ENCODE measurements around the gene KCNJ4.
A peak's percentile ranks its signal among the peaks of the same experiment; 100 is the strongest.

Gene KCNJ4

DNA sequence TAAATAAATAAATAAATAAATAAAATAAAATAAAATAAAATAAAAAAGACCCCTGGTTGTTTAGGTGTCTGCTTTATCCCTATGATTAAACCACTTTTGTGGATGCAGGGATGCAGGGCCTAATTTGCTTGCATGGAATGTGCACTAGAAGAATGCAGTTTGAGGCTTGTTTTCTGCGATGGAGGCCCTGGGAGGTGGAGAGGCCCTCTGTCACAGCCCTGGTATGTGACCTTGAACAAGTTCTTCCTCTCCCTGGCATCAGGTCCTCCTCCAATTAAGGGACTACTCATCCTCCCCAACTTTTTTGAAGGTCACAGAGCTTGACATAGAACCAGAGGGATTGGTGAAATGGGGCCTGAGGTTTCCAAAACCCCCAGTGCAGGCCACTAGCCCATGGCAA lies 22.7 kb downstream of the KCNJ4 start:
- Mint-ChIP-seq H3K4me1 (no peaks in the 10 kb centered on the region), H3K4me3 (no peak overlapping the region), H3K9me3 (no peaks in the 10 kb centered on the region), H3K27me3 (no peaks in the 10 kb centered on the region), H3K27ac (no peak overlapping the region)
- no peak for ATAC-seq
- DNase-seq: no peak

DNA sequence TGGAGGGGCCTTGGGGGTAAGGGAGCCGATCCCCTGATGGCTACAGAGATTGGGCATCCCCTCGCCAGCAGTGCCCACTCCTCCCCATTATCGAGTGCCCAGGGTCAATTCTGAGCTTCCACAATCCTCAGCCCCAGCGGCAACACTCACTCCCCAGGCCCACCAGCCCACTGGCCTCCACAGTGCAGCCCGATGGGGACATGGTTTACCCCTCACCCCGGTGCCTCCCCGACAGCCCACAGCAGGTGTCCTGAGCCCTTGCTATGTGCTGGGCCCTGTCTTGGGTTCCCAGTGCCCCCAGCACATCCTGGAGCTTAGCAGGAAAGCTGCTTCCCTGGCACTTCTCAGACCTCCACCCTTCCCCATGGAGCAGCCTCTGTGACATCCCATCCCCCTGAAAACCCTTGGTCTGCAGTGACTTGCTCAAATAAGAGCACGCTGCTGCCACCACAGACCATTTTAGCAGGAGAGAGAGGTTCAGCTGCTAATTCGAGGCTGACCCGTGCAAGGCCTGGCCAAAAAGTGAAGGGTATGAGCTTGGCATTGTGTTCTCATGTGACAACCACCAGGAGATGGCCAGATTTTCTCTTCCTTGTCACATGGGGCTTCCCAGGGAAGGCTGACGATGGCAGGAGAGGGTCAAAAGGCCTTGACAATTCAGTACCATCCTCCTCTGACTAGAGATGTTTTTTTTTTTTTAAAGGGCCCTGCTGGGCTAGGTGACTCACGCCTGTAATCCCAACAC lies 23.6 kb downstream of the KCNJ4 start:
- no peaks in the 10 kb centered on the region for H3K27me3 Mint-ChIP-seq
- DNase-seq: no peak

DNA sequence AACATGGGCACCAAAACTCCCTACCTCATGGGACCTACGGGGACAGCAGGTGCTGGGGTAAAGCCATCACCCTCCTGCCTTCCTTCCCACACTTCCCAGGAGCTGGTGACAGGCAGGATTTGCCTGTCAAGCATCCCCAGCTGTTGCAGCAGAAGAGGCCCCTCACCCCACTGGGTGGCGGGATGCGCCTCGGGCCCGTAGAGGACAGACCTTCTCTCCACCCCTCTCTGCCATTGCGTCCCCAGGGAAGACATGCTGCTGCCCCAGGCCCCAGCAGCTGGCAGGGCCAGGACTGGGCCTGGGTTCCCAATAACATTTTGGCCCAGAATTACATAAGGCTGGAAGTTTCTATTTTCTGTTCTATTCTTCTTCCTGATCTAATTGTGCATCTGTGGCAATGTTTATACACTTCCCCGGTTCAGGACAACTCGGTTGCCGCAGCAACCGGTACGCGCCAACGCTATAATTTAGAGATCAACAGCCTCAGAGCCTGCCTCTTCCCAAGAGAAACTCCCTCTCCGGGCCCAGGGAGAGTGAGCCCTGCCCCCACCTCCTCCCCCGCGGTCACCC lies 25.4 kb downstream of the KCNJ4 start:
- Mint-ChIP-seq H3K4me3 (no peak overlapping the region), H3K9me3 (no peaks in the 10 kb centered on the region), H3K27ac (no peak overlapping the region), H3K4me1 (no peaks in the 10 kb centered on the region), H3K27me3 (no peaks in the 10 kb centered on the region)
- ATAC-seq: no peak
- no peak for DNase-seq

More for the DNA sequence above, 23.6 kb downstream of the KCNJ4 start:
- no peaks in the 10 kb centered on the region for H3K4me1 Mint-ChIP-seq
- H3K4me3 Mint-ChIP-seq: no peak overlapping the region
- no peaks in the 10 kb centered on the region for H3K9me3 Mint-ChIP-seq
- ATAC-seq: no peak
- H3K27ac Mint-ChIP-seq: no peak overlapping the region

DNA sequence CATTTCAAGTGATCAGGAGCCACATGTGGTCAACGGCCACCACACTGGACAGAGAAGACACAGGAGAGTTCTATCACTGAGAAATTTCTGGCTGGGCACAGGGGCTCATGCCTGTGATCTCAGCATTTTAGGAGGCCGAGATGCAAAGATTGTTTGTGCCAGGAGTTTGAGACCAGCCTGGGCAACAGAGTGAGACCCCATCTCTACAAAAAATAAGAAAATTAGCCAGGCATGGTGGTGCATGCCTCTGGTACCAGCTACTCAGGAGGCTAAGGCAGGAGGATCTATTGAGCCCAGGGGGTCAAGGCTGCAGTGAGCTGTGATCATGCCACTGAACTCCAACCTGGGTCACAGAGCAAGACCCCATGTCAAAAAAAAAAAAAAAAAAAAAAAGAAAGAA lies 26.3 kb downstream of the KCNJ4 start:
- ATAC-seq (no peak), DNase-seq (no peak)
- Mint-ChIP-seq H3K27me3 (no peaks in the 10 kb centered on the region), H3K4me3 (no peak overlapping the region), H3K9me3 (no peaks in the 10 kb centered on the region), H3K27ac (no peak overlapping the region), H3K4me1 (no peaks in the 10 kb centered on the region)

DNA sequence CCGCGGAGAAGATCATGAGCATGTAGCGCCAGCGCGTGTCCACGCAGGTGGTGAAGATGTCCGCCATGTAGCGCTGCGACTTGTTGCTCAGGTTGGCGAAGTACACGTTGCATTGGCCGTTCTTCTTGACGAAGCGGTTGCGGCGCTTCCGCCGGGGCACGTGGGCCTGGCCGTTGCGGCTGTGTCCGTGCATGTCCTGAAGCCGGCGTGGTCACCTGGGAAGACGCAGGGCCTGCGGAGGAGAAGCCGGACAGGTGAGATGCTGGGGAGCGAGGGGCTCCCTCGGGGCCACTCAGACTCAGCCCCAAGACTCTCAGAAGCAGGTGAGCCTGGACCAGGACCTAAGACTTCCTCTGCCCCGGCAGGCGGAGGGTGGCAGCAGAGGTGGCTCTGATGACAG lies 27.1 kb downstream of the KCNJ4 start:
- no peak for ATAC-seq
- no peaks in the 10 kb centered on the region for H3K9me3 Mint-ChIP-seq
- no peak overlapping the region for H3K4me3 Mint-ChIP-seq
- no peaks in the 10 kb centered on the region for H3K27me3 Mint-ChIP-seq
- no peaks in the 10 kb centered on the region for H3K4me1 Mint-ChIP-seq
- H3K27ac Mint-ChIP-seq: no peak overlapping the region
- DNase-seq: no peak

DNA sequence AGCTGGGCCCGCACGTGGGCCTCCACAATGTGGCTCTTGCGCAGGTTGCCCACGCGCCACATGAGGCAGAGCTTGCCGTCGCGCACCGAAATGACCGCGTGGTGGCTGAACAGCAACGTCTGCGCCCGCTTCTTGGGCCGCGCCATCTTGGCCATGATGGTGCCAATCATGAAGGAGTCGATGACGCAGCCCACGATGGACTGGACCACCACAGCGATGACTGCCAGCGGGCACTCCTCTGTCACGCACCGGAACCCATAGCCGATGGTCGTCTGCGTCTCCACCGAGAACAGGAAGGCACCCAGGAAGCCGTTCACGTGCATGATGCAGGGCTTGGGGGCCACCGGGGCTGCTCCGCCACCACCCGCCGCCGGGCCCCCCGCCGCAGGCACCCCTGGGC lies 27.5 kb downstream of the KCNJ4 start:
- no peaks in the 10 kb centered on the region for H3K9me3 Mint-ChIP-seq
- H3K4me1 Mint-ChIP-seq: no peaks in the 10 kb centered on the region
- no peak for DNase-seq
- ATAC-seq: no peak
- H3K27ac Mint-ChIP-seq: no peak overlapping the region
- no peak overlapping the region for H3K4me3 Mint-ChIP-seq
- H3K27me3 Mint-ChIP-seq: no peaks in the 10 kb centered on the region

DNA sequence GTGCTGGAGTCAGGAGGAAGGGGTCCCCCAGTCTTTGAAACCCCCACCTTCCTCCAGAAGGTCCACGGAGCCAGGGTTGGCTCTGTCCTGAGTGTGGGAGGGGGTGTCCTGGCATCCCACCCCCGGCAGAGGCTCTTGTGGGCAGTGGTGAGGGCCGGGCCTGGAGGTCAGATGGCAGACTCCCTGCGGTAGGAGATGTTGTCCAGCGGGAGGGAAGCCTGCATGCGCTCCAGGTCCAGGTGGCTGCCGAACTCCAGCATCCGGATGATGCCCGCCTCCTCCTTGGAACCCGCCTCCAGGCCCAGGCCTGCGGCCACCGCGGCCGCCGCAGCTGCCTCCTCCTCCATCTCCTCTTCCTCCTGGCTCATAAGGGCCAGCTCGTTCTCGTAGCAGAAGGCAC lies 28.4 kb downstream of the KCNJ4 start:
- no peak for DNase-seq
- H3K9me3 Mint-ChIP-seq: no peaks in the 10 kb centered on the region
- H3K27me3 Mint-ChIP-seq: no peaks in the 10 kb centered on the region
- H3K27ac Mint-ChIP-seq: peak overlapping the region in 1 of 2 donors; percentile 83
- no peak for ATAC-seq
- no peaks in the 10 kb centered on the region for H3K4me1 Mint-ChIP-seq
- no peak overlapping the region for H3K4me3 Mint-ChIP-seq

DNA sequence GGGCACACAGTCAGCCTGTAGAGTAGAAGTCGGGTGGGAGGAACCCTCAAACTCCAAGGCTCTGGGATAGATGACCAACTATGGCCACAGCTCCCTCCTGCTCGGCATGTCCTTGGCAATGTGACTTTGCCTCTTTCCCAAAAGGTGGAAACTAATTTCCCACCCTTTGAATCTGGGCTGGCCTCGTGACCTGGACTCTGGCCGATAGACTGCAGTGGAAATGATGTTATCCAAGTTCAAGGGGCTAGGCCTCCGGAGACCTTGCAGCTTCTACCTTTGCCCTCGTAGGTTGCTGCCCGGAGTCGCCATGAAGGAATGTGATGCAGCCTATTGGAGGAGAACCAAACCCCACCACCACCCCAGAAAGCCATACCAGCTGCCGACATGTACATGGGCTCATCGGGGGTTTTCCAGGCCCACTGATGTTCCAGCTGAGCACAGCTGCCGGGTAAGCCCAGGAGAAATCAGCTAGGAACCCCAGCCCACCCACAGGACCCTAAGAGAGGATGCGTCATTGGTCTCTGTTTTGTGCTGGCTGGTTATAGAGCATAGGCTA lies 30.4 kb downstream of the KCNJ4 start:
- no peaks in the 10 kb centered on the region for H3K9me3 Mint-ChIP-seq
- no peak overlapping the region for H3K27ac Mint-ChIP-seq
- DNase-seq (no peak), ATAC-seq (no peak)
- H3K4me3 Mint-ChIP-seq: no peak overlapping the region
- no peaks in the 10 kb centered on the region for H3K27me3 Mint-ChIP-seq
- H3K4me1 Mint-ChIP-seq: no peaks in the 10 kb centered on the region

DNA sequence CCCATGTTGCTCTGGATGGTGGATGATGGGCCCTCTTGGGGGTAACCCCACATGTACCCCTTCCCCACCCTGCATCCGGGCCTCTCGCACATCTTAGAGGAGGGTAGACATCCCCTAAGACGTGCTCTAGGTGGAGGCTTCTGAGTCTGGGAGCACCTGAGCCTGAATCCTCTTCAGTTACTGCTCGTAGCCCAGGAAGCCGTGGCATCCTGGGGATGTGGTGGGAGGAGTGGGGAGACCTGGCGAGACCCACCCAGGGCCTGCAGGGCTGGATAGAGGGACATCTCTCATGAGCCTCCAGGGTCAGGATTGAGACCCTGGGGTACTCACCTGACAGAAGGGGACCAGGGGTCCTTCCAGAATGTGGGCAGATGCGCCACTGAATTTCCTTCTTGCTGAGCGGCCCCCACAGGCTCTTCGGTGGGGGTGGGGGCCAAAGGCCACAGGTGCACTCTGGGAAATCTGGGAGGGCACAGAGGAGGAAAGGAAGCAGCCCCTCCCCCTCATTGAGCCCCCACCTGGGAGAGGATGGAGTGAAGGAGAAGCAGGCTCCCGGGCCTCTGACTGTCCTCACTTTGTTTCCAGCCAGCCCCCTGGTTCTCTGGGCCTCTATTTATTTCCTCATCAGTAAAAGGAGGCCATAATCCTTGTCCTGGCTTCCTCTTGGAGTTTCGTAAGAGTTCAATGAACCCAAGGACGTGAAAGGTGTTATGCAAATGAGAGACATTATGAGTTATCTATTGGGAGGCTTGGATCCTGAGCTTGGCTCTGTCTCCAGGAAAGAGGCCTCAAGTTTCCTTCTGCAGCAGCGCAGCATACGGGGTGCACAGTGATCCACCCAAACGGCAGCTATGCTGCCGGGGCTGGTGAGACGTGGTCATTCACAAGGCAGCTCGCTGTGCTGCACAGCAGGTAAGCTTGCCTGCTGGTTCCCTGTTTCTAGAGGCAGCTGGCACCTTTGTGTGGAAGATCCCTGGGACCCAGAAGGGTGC lies 31.2 kb downstream of the KCNJ4 start:
- no peaks in the 10 kb centered on the region for H3K4me1 Mint-ChIP-seq
- H3K4me3 Mint-ChIP-seq: no peak overlapping the region
- ATAC-seq: no peak
- no peaks in the 10 kb centered on the region for H3K9me3 Mint-ChIP-seq
- H3K27ac Mint-ChIP-seq: no peak overlapping the region
- no peak for DNase-seq
- H3K27me3 Mint-ChIP-seq: no peaks in the 10 kb centered on the region

DNA sequence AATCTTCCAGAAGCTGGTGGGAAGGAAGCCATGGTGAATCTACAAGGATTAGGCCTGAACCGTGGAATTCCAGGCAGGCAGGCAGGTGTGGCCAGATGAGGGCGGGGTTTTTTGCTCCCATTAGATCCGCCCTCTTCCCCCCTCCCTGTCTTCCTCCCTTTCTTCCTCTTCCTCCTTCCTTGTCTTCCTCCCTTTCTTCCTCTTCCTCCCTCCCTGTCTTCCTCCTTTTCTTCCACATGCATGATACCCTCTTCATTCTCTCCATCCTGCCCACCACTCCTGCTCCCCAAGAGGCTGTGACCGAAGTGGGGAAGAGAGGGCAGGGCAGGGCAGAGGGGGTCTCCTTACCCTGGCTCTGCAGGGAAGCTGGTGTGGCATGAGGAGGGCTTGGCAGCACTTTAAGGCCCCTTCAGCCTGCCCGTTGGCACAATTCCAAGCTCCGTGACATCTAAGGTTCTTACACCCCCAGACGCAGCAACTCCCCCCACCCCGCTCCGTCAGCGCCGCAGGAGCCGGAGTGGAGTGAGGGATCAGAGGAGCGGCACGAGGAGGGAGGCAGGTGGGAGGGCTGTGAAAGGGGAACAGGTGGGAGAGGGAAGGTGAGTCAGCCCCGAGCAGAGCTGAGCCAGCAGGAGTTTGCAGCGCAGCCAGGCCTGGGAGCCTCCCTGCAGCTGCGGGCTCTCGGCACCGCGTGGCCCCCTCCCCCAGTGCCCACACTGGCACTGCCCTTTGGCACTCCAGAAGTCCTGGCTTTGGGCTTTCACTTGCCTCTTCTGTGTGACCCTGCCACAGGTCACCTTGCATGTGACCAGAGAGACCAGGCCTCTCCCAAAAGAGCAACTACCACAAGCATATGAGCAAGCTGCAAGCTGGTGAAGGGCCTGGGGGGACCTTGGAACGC lies 32.1 kb downstream of the KCNJ4 start:
- H3K4me3 Mint-ChIP-seq: no peak overlapping the region
- H3K27me3 Mint-ChIP-seq: no peaks in the 10 kb centered on the region
- H3K4me1 Mint-ChIP-seq: no peaks in the 10 kb centered on the region
- DNase-seq (no peak), ATAC-seq (no peak)
- H3K27ac Mint-ChIP-seq: no peak overlapping the region
- no peaks in the 10 kb centered on the region for H3K9me3 Mint-ChIP-seq

DNA sequence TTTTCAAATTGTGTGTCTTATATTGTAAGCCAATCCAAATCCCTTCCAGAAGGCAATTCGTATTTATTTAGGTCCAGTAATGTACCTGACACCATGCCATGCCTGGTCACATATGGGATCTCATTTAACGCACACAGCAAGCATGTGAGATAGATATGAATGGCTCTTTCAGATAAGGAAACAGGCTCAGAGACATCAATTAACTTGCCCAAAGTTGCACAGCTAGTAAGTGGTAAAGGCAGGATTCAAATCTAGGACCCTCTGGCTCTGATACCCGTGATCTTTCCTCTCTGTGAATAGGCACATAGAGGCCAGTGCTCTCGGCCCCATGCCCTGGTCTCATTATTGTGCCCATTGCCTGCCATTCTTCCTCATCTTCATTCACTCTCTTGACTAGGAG lies 34.3 kb downstream of the KCNJ4 start:
- H3K9me3 Mint-ChIP-seq: no peaks in the 10 kb centered on the region
- ATAC-seq: no peak
- H3K27ac Mint-ChIP-seq: no peak overlapping the region
- no peaks in the 10 kb centered on the region for H3K4me1 Mint-ChIP-seq
- H3K27me3 Mint-ChIP-seq: no peaks in the 10 kb centered on the region
- DNase-seq: no peak
- H3K4me3 Mint-ChIP-seq: no peak overlapping the region

DNA sequence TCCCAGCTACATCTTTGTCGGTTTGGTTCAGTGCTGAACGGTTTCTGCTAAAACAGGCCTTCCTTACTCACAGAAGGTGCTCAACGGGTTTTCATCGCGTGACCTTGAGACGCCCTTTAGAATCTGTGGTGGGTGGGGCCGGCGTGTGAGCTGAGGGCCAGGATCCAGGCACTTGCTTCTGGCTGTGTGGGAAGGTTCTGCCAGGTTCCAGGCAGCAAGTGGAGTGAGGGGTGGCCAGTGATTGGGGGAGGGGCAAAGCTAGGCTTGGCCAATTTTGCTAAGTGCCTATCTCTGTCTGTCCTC lies 35.2 kb downstream of the KCNJ4 start:
- H3K27me3 Mint-ChIP-seq: no peaks in the 10 kb centered on the region
- no peak for ATAC-seq
- H3K4me1 Mint-ChIP-seq: no peaks in the 10 kb centered on the region
- no peak overlapping the region for H3K4me3 Mint-ChIP-seq
- no peak for DNase-seq
- H3K27ac Mint-ChIP-seq: no peak overlapping the region
- H3K9me3 Mint-ChIP-seq: no peaks in the 10 kb centered on the region

DNA sequence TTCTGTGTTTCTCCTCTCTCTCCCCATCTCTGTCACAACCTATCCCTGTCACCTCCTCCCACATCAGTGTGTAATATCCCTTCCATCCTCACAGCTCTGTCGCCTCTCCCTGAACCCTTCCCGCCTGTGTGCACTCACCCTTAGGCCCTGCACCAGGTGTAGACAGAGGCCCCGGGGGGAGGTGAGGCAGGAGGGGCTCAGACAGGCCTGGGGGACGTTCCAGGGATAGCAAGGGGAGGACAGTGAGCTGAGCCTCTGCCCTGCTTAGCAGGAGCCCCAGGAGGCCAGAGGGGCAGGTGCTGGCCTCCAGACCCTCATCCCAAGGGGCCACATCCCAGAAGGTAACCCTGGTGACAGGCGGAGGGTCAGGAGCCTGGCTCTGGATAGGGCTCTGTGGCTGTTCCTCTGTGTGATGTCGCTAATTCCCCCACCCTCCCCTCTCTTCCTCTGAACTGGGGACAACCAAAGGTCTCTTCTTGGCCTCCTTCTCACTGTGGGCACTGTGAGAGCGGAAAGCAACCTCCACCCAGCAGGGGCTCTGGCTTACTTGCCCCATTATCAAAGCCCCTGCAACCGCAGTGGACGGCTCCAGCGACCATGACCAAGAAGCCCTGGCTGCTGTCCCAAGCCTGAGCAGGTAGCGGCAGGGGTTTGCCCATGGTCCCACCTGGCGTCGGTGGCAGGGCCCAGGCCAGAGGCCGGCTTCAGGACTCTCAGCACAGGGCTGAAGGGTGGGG lies 35.7 kb downstream of the KCNJ4 start:
- DNase-seq (no peak), ATAC-seq (no peak)
- Mint-ChIP-seq H3K27me3 (no peaks in the 10 kb centered on the region), H3K9me3 (no peaks in the 10 kb centered on the region), H3K4me3 (no peak overlapping the region), H3K4me1 (no peaks in the 10 kb centered on the region), H3K27ac (peak overlapping the region in 1 of 2 donors; percentile 3)

DNA sequence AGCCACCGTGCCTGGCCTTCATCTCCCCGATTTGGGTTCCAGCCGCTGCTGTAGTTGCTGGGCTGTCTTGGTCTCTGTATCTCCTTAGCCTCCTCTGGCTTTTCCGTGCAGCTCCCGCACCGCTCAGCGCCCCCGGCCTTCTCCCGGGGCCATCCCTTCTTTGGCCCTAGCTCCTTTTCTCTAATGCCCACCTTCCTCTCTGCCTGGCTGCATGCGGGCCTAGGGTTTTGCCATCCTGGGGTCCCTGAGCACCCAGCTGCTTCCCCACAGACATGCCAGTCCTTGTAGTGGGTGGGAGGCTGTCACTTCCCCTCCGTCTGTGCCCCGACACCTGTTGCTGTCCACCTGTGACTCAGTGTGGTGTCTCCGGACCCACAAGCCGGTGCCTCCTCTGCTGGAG lies 36.4 kb downstream of the KCNJ4 start:
- no peak for DNase-seq
- peak overlapping the region in 1 of 2 donors; percentile 3 for H3K27ac Mint-ChIP-seq
- no peaks in the 10 kb centered on the region for H3K9me3 Mint-ChIP-seq
- H3K27me3 Mint-ChIP-seq: no peaks in the 10 kb centered on the region
- no peak for ATAC-seq
- no peak overlapping the region for H3K4me3 Mint-ChIP-seq
- no peaks in the 10 kb centered on the region for H3K4me1 Mint-ChIP-seq

Data from stimulated activated naive CD8-positive, alpha-beta T cell treated with anti-CD3 and anti-CD28 coated beads, Interleukin-15, amount 100 ng/mL, for 72 hours (primary cell).